Erythroblast (primary cell): ENCODE measurements around the gene STK10.

Experiments
- GATA1 ChIP-seq: IDR thresholded peaks from 2 replicates; pipeline ENCODE4 v1.6.1; 2011; ENCODE audit warnings: low read depth, mild to moderate bottlenecking, control low read depth, low read length, moderate library complexity
- POLR2A ChIP-seq: IDR thresholded peaks from 2 replicates; pipeline ENCODE4 v1.6.1; 2011; ENCODE audit warnings: mild to moderate bottlenecking, low read length

GRCh38 chr5:172114875-172115422 lies 73.1 kb downstream of the STK10 start:
- TF ChIP-seq POLR2A (peak; percentile 63), GATA1 (no peak)
